Left cardiac atrium (tissue), 4 donors: ENCODE measurements around the gene DOP1A. TPM values are rescaled to one million over a fixed set of nuclear protein-coding genes. Genes with fewer than 3 reads are reported as not detected.
"Not testable (repeated sequence)": the region's sequence is repeated elsewhere in the genome, so short reads cannot be mapped to it uniquely, and the experiment has no call there.

Source experiments
- ATAC-seq, 2 donors: fragments of 200-7000 bp; cut with Tn5 transposase; one replicate each; pipeline ENCODE4 v1.9.1; 2020; ENCODE audit warnings: mild to moderate bottlenecking in 2 of 2, moderate library complexity in 2 of 2
- DNase-seq: peaks from one replicate; pipeline ENCODE4 v3.0.0-alpha.2; 2020
- intact Hi-C, 2 donors: fragments of 100-400 bp; cut with DNase I; formaldehyde crosslinking; loops; one replicate each; pipeline versions ENCODE4 v1.14.1 to v1.15.1; 2022 to 2023
- total RNA-seq, 2 donors: library from RNA; stranded (reverse); fragmentation: NEBNext Ultra II Directional; extraction: Animal tissue kit (Norgen Biotek cat#: 25700); gene quantifications; one replicate each; pipeline ENCODE4 v1.2.1, GENCODE V29; 2021
- donor health status: DM: no; HTN: yes; CAD: no.
- donor health status: DM: no; HTN: yes; CAD: no; lungs with severe emphysema.
- donor health status: DM: yes; HTN: yes; CAD: no.
- donor health status: Dilated cardiomyopathy.

The DOP1A gene
- total RNA-seq, 2 donors from 2014 or later: 11.8 to 14.3 TPM

- intact Hi-C loops: no loop called here
- no peak for ATAC-seq
These were observed 121.0 kb downstream of the DOP1A start for GRCh38 chr6:83188501-83188900.

GRCh38 chr6:83190626-83191025, 123.2 kb downstream of the DOP1A start:
- ATAC-seq (no peak), DNase-seq (no peak)
- intact Hi-C loops: loop anchor here in 1 of 2 donors (5.0 kb wide), 1 partner anchor 123 kb away; the partner anchor contains the start of genes DOP1A and UBE3D

More at GRCh38 chr6:83188501-83188900, 121.0 kb downstream of the DOP1A start:
- DNase-seq: no peak

GRCh38 chr6:83191974-83192373, 124.5 kb downstream of the DOP1A start:
- intact Hi-C loops: loop anchor here in 1 of 2 donors (5.0 kb wide), 1 partner anchor 125 kb away; the partner anchor contains the start of genes DOP1A and UBE3D
- not testable (repeated sequence) for DNase-seq, ATAC-seq

- DNase-seq (no peak), ATAC-seq (peak in 1 of 2 donors; percentile 7)
- intact Hi-C loops: loop anchor here in 1 of 2 donors (5.0 kb wide), 1 partner anchor 125 kb away; the partner anchor contains the start of genes DOP1A and UBE3D
These were observed 125.0 kb downstream of the DOP1A start for GRCh38 chr6:83192456-83192855.

GRCh38 chr6:83192871-83193746, 125.6 kb downstream of the DOP1A start, which contains the start of the genes PGM3 and RWDD2A:
Gene PGM3, minus strand, starts transcription at chr6:83193265. Its CDS starts 2,253 bp downstream, at chr6:83191012.
Gene RWDD2A, plus strand, starts transcription at chr6:83193357. Its CDS starts 1,095 bp downstream, at chr6:83194452.
- ATAC-seq (peak; percentile 99), DNase-seq (peak; percentile 94)
- intact Hi-C loops: loop anchor here in 1 of 2 donors (5.0 kb wide), 1 partner anchor 126 kb away; the partner anchor contains the start of genes DOP1A and UBE3D

GRCh38 chr6:83193747-83194566, 126.5 kb downstream of the DOP1A start:
- ATAC-seq: peak; percentile 70 to 83
- intact Hi-C loops: loop anchor here in 1 of 2 donors (5.0 kb wide), 1 partner anchor 127 kb away; the partner anchor contains the start of genes DOP1A and UBE3D

GRCh38 chr6:83198486-83199172, 131.2 kb downstream of the DOP1A start:
- DNase-seq (no peak), ATAC-seq (no peak)
- intact Hi-C loops: no loop called here

More at GRCh38 chr6:83193747-83194566, 126.5 kb downstream of the DOP1A start:
- peak; percentile 64 for DNase-seq

GRCh38 chr6:83199173-83199862, 131.8 kb downstream of the DOP1A start:
- intact Hi-C loops: no loop called here
- ATAC-seq (no peak), DNase-seq (no peak)

- peak in 1 of 2 donors; percentile 82 for ATAC-seq
- intact Hi-C loops: no loop called here
- no peak for DNase-seq
These were observed 132.4 kb downstream of the DOP1A start for GRCh38 chr6:83199863-83200225.

- ATAC-seq: no peak
- intact Hi-C loops: no loop called here
- no peak for DNase-seq
These were observed 134.6 kb downstream of the DOP1A start for GRCh38 chr6:83202031-83202430.

- ATAC-seq (peak; percentile 94 to 95), DNase-seq (peak; percentile 66)
- intact Hi-C loops: loop anchor here (2.0 to 10.0 kb wide), 2 partner anchors 149 to 151 kb away; partner anchors contain the start of genes DOP1A (in 2 of the 2) and UBE3D (in 1 of the 2)
These were observed 147.9 kb downstream of the DOP1A start for GRCh38 chr6:83215131-83216047.

- intact Hi-C loops: loop anchor here in 1 of 2 donors (10.0 kb wide), 1 partner anchor 152 kb away; the partner anchor contains the start of genes DOP1A and UBE3D
These were observed 149.3 kb downstream of the DOP1A start for GRCh38 chr6:83216806-83217205.

More at GRCh38 chr6:83216806-83217205, 149.3 kb downstream of the DOP1A start:
- DNase-seq (no peak), ATAC-seq (no peak)

Other genes starting within 250 kb of the DOP1A start
- 1 to 10 TPM; 3.0 to 3.1 TPM for gene UBE3D, start 1.8 kb upstream of the DOP1A start, total RNA-seq
- 10 to 100 TPM; 18.4 to 31.2 TPM for gene PGM3, start 125.6 kb downstream of the DOP1A start, total RNA-seq
- gene RWDD2A, start 125.7 kb downstream of the DOP1A start, total RNA-seq: 1 to 10 TPM; 3.9 to 5.2 TPM